ENCODE data around the gene MRGPRG.

Gene MRGPRG

DNA sequence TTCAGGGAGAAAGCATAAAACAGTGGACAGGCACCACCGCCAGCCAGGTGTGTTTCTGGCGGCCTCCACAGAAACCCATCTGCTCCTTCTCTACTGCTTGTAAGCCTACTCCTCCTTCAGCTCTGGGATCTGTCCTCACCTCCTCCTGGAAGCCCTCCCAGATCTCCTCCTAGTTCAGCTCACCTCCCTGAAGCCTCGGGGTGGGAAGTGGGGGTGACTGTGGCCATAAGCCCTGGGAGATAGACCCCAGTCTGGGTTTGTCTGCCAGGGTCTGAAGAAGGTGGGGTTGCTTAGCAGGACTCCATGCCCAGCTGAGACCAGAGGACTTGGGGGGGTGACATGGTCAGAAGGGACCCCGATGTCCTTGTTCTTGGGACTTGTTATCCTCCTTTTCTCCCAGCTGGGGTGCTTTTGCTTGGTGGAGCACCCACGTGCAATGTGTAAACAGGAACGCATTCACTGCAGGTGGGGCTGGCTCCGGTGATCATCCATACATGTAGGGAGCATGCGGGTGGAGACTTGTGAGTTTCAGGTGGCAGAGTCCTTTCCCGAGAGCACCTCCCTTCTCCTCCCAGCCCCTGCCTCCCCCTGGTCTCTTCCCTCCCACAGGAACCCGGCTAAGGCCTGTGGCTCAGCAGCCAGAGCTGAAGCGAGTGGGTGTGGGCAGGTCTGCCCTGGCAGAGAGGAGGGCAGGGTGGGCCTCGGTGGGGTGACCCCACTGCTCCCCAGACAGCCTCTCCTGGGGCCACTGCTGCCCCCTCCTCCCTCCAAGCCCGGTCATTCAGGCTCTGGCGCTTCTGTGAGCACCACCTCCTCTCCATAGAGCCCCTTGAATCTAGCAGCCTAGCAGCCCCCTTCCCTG is 25.9 kb downstream of the MRGPRG start:
- no peak overlapping the region for H3K27ac ChIP-seq
- TF ChIP-seq, protein P1, sequence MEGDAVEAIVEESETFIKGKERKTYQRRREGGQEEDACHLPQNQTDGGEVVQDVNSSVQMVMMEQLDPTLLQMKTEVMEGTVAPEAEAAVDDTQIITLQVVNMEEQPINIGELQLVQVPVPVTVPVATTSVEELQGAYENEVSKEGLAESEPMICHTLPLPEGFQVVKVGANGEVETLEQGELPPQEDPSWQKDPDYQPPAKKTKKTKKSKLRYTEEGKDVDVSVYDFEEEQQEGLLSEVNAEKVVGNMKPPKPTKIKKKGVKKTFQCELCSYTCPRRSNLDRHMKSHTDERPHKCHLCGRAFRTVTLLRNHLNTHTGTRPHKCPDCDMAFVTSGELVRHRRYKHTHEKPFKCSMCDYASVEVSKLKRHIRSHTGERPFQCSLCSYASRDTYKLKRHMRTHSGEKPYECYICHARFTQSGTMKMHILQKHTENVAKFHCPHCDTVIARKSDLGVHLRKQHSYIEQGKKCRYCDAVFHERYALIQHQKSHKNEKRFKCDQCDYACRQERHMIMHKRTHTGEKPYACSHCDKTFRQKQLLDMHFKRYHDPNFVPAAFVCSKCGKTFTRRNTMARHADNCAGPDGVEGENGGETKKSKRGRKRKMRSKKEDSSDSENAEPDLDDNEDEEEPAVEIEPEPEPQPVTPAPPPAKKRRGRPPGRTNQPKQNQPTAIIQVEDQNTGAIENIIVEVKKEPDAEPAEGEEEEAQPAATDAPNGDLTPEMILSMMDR (IDR thresholded peaks at IDR 0.05) = no peak
- no peak for TF ChIP-seq ZFX (IDR thresholded peaks at IDR 0.05; ENCODE audit: borderline replicate concordance)

DNA sequence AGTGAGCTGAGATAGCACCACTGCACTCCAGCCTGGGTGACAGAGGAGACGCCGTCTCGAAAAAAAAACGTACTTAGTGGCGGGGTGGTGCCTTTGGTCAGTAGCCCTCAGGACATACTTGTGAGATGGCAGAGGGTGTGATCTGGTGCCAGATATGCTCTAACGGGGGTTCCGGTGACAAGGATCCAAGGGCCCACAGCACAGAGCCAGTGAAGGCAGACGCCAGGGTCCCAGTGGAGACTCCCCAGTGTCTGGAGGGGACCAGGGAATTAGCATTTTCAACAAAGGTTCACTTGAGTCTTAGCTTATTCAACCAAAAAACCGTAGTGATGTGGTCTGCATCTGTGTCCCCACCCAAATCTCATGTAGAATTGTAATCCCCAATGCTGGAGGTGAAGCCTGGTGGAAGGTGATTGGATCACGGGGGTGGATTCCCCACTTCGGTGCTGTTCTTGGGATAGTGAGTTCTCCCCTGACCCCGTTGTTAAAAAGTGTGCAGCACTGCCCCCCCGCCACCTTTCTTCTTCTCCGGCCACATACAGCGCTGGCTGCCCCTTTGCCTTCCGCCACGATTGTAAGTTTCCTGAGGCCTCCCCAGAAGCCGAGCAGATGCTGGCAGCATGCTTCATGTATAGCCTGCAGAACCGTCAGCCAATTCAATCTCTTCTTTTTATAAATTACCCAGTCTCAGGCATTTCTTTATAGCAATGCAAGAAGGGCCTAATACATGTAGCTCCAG is 26.9 kb downstream of the MRGPRG start:
- no peak overlapping the region for H3K27ac ChIP-seq
- TF ChIP-seq ZFX (IDR thresholded peaks at IDR 0.05; ENCODE audit: borderline replicate concordance) = no peak
- TF ChIP-seq, protein P1 (IDR thresholded peaks at IDR 0.05) = no peak

DNA sequence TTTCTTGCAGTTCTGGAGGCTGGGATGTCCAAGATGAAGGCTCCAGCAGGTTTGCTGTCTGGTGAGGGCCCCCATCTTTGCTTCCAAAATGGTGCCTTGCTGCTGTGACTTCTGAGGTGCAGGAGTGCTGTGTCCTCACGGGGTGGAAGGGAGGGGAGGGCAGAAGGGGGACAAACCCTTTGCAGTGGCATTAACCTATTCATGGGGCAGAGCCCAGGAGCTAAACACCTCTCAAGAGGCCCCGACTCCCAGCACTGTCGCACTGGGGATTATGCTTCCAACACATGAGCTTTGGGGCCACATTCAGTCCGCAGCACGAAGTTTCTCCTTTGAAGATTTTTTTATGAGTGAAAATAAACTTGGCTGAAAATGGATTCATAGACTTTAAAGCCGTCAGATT is 28.0 kb downstream of the MRGPRG start:
- H3K27ac ChIP-seq = no peak overlapping the region
- TF ChIP-seq, protein P1 (IDR thresholded peaks at IDR 0.05) = no peak
- no peak for TF ChIP-seq ZFX (IDR thresholded peaks at IDR 0.05; ENCODE audit: borderline replicate concordance)

DNA sequence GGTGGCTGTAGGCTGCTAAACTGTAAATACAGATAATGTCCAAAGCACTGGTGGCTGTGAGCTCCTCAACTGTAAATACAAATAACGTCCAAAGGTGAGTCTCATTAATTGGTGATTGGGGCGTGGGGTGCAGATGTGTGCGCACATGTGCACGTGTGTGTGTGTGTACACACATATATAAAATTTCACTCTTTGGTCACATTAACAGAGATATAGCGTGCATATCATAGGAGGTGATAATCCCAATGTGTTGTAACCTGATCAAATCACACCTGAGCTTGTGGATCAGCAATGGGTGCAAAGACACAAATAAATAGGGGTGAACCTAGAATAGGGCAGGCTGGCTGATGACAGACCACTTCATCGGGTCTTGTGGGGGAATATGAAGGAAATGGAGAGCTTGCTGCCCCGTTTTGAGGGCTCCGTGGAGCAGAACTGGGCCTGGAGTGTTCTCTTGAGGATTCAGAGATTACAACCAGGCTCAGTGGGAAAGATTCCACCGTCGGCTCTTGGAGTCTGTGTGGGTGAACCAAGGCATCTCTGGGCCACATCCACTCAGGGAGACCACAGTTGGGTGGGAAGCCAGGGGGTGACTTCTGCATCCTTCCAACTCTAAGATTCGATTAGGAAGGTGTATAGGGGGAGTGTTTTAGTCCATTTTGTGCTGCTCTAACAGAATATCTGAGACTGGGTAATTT is 28.6 kb downstream of the MRGPRG start:
- no peak overlapping the region for H3K27ac ChIP-seq
- TF ChIP-seq ZFX (IDR thresholded peaks at IDR 0.05; ENCODE audit: borderline replicate concordance) = no peak

DNA sequence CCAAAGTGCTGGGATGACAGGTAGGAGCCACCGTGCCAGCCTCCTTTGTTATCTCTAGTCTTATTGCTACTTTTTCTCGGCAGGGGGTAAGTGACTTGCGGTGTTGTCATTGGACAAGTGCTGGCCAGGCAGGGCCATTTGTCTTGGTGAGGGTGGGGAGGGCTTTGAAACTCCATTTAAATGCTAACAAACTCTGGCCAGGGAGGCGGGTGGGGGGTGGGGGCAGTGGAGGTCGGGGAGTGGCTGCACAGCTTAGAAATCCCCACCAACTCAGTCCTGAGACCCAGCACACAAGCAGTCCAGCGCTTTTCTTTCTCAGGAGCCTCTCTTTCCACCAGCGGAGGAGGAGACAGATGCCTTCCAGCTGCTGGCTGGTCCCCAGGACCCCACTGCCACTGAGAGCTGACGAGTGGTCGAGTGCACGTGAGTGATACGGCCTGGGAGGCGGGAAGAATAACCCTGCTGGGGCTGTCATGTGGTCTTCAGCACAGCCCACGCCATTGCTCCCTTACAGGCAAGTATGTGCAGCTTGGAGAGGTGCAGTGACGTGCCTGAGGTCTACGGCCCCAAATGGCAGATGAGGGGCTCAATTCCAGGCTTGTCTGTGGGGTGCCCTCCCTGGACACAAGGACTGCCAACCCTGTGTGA is 29.3 kb downstream of the MRGPRG start:
- H3K27ac ChIP-seq = no peak overlapping the region
- TF ChIP-seq, protein P1 (IDR thresholded peaks at IDR 0.05) = no peak
- TF ChIP-seq ZFX (IDR thresholded peaks at IDR 0.05; ENCODE audit: borderline replicate concordance) = no peak

DNA sequence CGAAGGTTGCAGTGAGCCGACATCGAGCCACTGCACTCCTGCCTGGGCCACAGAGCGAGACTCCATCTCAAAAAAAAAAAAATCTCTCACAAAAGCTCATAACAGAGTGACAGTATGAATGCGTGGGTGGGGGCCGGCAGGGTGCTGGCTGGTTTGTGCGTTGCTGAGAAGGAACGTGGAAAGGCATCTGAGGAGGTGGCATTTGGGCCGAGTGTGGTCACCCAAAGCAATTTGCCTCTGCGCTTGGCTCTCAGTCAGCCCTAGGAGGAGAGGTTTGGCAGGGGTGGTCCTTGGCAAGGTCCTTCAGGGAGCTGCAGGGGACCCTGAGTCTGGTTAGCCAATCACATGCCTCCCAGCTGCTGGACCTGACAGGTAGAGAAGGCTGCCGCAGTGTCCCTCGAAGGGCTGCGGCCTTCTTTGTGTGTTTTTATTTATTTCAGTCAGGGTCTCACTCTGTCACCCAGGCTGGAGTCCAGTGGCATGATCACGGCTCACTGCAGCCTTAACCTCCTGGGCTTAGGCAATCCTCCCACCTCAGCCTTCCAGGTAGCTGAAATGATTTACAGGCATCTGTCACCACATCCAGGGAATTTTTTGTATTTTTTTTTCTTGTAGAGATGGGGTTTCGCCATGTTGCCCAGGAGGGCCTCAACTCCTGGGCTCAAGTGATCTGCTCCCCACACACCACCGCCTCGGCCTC is 30.0 kb downstream of the MRGPRG start:
- TF ChIP-seq ZFX (IDR thresholded peaks at IDR 0.05; ENCODE audit: borderline replicate concordance) = no peak
- TF ChIP-seq, protein P1 (IDR thresholded peaks at IDR 0.05) = no peak
- no peak overlapping the region for H3K27ac ChIP-seq
